ENCODE data around the gene CEP128.

Gene CEP128

DNA sequence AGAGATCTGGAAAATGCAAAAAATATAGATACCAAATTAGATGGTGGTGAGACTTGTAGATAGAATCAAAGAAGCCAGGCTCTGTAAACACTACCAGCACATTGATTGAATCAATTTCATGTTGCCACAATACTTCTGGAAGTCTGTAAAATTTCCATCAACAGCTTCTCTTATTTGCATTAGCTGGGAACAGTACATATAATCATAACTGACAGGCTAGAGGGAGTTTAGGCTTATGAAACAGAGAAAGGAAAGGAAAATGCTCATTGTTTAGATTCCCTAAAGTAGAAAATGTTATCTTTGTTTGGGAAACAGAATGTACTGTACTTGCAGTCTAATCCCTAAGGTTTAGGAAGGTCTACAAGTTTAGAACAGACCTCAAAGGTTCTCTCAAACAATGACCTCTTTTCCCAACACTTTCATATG lies 335.2 kb downstream of the CEP128 start:
- ATAC-seq (ENCODE audit: low read depth) (no peak), DNase-seq (ENCODE audit: low spot score in 2 of 2) (no peak)
- Mint-ChIP-seq H3K9me3 (no peaks in the 10 kb centered on the region), H3K27me3 (no peaks in the 10 kb centered on the region), H3K4me1 (peaks cover 3% of the 10 kb centered on the region), H3K36me3 (no peaks in the 10 kb centered on the region), H3K4me3 (no peak overlapping the region), H3K27ac (no peak overlapping the region)

DNA sequence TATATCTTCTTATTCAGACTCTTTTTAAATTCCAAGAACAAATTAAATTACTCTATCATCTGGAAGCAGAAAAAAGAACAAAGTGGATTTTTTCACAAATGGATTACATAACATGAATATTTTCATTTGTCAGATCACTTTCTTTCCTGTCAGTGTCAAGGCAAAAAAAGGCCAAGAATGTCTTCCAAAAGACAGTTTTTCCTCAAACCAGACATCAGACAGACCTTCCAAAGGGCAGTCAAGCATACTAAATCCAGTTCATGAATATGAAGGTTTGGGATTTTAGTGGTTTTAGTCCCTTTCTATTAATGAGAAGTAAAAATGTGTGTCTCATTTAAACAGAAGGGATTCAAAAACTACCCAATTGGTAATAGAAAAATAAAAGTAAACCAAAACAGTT lies 336.0 kb downstream of the CEP128 start:
- Mint-ChIP-seq H3K9me3 (no peaks in the 10 kb centered on the region), H3K4me1 (peaks cover 3% of the 10 kb centered on the region), H3K27ac (no peak overlapping the region), H3K4me3 (no peak overlapping the region), H3K27me3 (no peaks in the 10 kb centered on the region), H3K36me3 (no peaks in the 10 kb centered on the region)
- no peak for ATAC-seq (ENCODE audit: low read depth)
- DNase-seq (ENCODE audit: low spot score in 2 of 2), result no peak

DNA sequence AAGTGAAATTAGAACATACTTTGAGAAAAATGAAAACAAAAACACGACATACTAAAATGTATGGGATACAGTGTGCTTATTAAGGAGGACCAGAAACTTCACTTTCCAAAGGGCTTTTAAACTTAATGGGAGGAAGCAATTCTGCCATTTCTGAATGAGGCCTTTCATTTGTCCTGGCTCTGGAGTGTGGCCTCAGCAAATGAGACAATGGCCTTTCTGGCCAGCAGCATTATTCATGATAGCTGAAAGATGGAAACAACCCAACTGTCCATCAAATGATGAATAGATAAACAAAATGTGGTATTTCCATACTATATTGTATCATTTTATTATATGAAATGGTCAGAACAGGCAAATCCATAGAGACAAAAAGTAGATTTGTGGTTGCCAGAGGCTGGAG lies 338.6 kb downstream of the CEP128 start:
- no peaks in the 10 kb centered on the region for H3K9me3 Mint-ChIP-seq
- ATAC-seq (ENCODE audit: low read depth) (no peak), DNase-seq (ENCODE audit: low spot score in 2 of 2) (no peak)
- H3K36me3 Mint-ChIP-seq, result no peaks in the 10 kb centered on the region
- no peak overlapping the region for H3K4me3 Mint-ChIP-seq
- no peaks in the 10 kb centered on the region for H3K27me3 Mint-ChIP-seq
- peaks cover 2% of the 10 kb centered on the region for H3K4me1 Mint-ChIP-seq
- H3K27ac Mint-ChIP-seq, result no peak overlapping the region

GRCh38 chr14:80587096-80587724 lies 354.3 kb downstream of the CEP128 start:
- H3K9me3 Mint-ChIP-seq, result peaks cover 3% of the 10 kb centered on the region
- ATAC-seq (ENCODE audit: low read depth) (no peak), DNase-seq (ENCODE audit: low spot score in 2 of 2) (no peak)
- no peak overlapping the region for H3K4me3 Mint-ChIP-seq
- peaks cover 1% of the 10 kb centered on the region for H3K36me3 Mint-ChIP-seq
- no peaks in the 10 kb centered on the region for H3K27me3 Mint-ChIP-seq
- H3K27ac Mint-ChIP-seq, result no peak overlapping the region
- no peaks in the 10 kb centered on the region for H3K4me1 Mint-ChIP-seq

GRCh38 chr14:80586131-80586530 lies 355.4 kb downstream of the CEP128 start:
- no peak overlapping the region for H3K27ac Mint-ChIP-seq
- H3K27me3 Mint-ChIP-seq, result no peaks in the 10 kb centered on the region
- ATAC-seq (ENCODE audit: low read depth) (no peak), DNase-seq (ENCODE audit: low spot score in 2 of 2) (no peak)
- peaks cover 1% of the 10 kb centered on the region for H3K36me3 Mint-ChIP-seq
- H3K4me3 Mint-ChIP-seq, result no peak overlapping the region
- H3K4me1 Mint-ChIP-seq, result no peaks in the 10 kb centered on the region
- H3K9me3 Mint-ChIP-seq, result peaks cover 3% of the 10 kb centered on the region

GRCh38 chr14:80585506-80585835 lies 356.1 kb downstream of the CEP128 start:
- DNase-seq (ENCODE audit: low spot score in 2 of 2), result no peak
- no peak overlapping the region for H3K27ac Mint-ChIP-seq
- H3K36me3 Mint-ChIP-seq, result peaks cover 1% of the 10 kb centered on the region
- H3K4me3 Mint-ChIP-seq, result no peak overlapping the region
- no peaks in the 10 kb centered on the region for H3K4me1 Mint-ChIP-seq
- no peaks in the 10 kb centered on the region for H3K27me3 Mint-ChIP-seq
- peaks cover 3% of the 10 kb centered on the region for H3K9me3 Mint-ChIP-seq
- ATAC-seq (ENCODE audit: low read depth), result no peak

DNA sequence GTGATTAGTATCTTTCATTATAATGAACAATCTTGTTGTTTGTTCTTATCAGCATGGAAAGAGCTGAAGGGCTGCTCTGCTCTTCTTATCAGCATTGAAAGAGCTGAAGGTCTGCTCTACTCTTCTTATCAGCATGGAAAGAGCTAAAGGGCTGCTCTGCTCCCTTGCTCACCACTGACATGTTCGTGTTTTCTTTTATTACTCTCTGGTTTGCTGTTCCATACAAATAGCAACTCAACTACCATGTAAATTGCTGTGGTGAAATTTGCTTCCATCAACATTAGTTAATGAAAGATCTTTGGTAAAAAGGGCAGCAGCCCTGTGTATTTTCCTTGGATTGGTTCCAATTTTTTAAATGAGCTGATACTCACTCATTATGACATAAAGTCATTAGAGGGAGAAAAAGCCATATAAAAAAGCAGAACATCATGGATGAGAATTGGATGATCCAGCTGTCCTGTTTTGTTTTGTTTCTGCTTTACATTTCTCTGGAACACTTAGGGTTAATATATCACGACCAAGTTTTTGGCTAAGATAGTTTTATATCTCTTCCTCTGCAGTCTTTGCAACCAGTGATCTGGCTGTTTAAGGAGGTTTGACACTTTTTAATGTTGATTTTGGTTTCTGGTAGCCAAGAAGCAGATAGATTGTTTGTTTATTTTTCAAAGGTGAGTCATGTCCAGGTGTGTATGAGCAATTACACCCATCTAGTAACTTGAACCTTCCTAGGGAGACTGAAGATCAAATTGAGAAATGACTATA lies 356.6 kb downstream of the CEP128 start:
- Mint-ChIP-seq H3K4me3 (no peak overlapping the region), H3K36me3 (peaks cover 1% of the 10 kb centered on the region), H3K4me1 (no peaks in the 10 kb centered on the region), H3K27ac (no peak overlapping the region), H3K27me3 (no peaks in the 10 kb centered on the region), H3K9me3 (peaks cover 1% of the 10 kb centered on the region)
- no peak for ATAC-seq (ENCODE audit: low read depth)
- no peak for DNase-seq (ENCODE audit: low spot score in 2 of 2)

DNA sequence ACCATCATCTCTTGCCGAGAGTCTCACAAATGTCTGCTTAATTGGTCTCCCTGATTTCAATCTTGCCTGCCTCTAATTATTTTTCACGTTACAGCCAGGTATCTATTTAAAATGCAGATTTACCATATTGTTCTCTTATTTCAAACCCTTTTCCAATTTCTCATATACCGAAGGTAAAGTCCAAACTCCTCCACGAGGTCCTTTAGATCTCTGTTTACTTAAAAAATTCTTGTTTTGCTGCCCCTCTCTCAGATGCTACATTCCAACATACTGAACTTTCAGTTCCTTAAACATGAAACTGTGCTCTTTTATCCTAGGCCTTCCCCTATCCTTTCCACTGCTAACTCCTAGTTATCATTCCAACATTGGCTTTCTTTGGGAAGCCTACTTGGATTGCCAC lies 363.9 kb downstream of the CEP128 start:
- H3K27ac Mint-ChIP-seq, result no peak overlapping the region
- no peak for DNase-seq (ENCODE audit: low spot score in 2 of 2)
- no peak for ATAC-seq (ENCODE audit: low read depth)
- H3K36me3 Mint-ChIP-seq, result no peaks in the 10 kb centered on the region
- H3K9me3 Mint-ChIP-seq, result no peaks in the 10 kb centered on the region
- no peaks in the 10 kb centered on the region for H3K4me1 Mint-ChIP-seq
- no peaks in the 10 kb centered on the region for H3K27me3 Mint-ChIP-seq
- no peak overlapping the region for H3K4me3 Mint-ChIP-seq

DNA sequence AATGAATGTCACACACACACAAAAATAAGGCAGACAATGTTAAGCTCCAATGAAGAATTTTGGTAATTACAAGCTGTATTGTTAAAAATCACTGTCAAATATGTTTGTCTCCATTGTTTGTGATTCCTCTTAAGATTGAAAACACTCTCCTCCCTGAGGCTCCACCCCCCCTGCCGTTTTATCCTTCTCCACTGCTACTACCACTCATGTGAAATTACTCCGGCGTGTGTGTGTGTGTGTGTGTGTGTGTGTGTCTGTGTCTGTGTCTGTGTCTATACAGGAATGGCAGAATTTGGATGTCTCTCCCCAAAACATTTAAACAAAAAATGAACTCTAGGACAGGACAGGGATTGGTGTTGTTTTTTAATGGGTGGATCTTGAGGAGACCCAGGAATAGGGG lies 365.1 kb downstream of the CEP128 start:
- Mint-ChIP-seq H3K9me3 (no peaks in the 10 kb centered on the region), H3K27me3 (no peaks in the 10 kb centered on the region), H3K36me3 (no peaks in the 10 kb centered on the region), H3K27ac (no peak overlapping the region), H3K4me1 (no peaks in the 10 kb centered on the region), H3K4me3 (no peak overlapping the region)
- ATAC-seq (ENCODE audit: low read depth), result no peak
- DNase-seq (ENCODE audit: low spot score in 2 of 2), result no peak

- ATAC-seq (ENCODE audit: low read depth) (no peak), DNase-seq (ENCODE audit: low spot score in 2 of 2) (no peak)
- H3K4me1 Mint-ChIP-seq, result no peaks in the 10 kb centered on the region
- no peaks in the 10 kb centered on the region for H3K36me3 Mint-ChIP-seq
- H3K27me3 Mint-ChIP-seq, result no peaks in the 10 kb centered on the region
- no peak overlapping the region for H3K4me3 Mint-ChIP-seq
- H3K9me3 Mint-ChIP-seq, result no peaks in the 10 kb centered on the region
- H3K27ac Mint-ChIP-seq, result no peak overlapping the region
These were observed 365.8 kb downstream of the CEP128 start for GRCh38 chr14:80575763-80576162.

GRCh38 chr14:80572666-80573065 lies 368.9 kb downstream of the CEP128 start:
- no peaks in the 10 kb centered on the region for H3K27me3 Mint-ChIP-seq
- no peak overlapping the region for H3K27ac Mint-ChIP-seq
- DNase-seq (ENCODE audit: low spot score in 2 of 2) (no peak), ATAC-seq (ENCODE audit: low read depth) (no peak)
- no peak overlapping the region for H3K4me3 Mint-ChIP-seq
- H3K9me3 Mint-ChIP-seq, result no peaks in the 10 kb centered on the region
- H3K36me3 Mint-ChIP-seq, result no peaks in the 10 kb centered on the region
- H3K4me1 Mint-ChIP-seq, result no peaks in the 10 kb centered on the region

DNA sequence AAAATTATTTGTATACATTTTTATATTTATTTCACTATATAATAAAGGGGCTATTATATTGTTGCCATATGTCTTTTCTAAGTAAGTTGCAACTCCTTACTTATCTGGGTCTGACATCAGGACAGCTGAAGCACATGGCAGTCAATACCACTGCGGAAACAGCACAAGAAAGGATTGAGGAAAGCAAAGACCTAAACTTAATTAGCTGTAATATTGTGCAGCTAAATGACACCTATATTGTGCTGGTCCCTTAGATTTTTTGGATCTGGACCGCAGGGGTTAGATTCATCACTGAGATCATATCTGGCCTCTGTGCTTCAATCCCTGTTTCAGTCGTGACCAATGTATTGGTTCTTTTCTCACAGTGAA lies 370.6 kb downstream of the CEP128 start:
- H3K36me3 Mint-ChIP-seq, result no peaks in the 10 kb centered on the region
- no peaks in the 10 kb centered on the region for H3K9me3 Mint-ChIP-seq
- no peaks in the 10 kb centered on the region for H3K4me1 Mint-ChIP-seq
- no peak for ATAC-seq (ENCODE audit: low read depth)
- H3K27ac Mint-ChIP-seq, result no peak overlapping the region
- H3K4me3 Mint-ChIP-seq, result no peak overlapping the region
- DNase-seq (ENCODE audit: low spot score in 2 of 2), result no peak
- H3K27me3 Mint-ChIP-seq, result no peaks in the 10 kb centered on the region

DNA sequence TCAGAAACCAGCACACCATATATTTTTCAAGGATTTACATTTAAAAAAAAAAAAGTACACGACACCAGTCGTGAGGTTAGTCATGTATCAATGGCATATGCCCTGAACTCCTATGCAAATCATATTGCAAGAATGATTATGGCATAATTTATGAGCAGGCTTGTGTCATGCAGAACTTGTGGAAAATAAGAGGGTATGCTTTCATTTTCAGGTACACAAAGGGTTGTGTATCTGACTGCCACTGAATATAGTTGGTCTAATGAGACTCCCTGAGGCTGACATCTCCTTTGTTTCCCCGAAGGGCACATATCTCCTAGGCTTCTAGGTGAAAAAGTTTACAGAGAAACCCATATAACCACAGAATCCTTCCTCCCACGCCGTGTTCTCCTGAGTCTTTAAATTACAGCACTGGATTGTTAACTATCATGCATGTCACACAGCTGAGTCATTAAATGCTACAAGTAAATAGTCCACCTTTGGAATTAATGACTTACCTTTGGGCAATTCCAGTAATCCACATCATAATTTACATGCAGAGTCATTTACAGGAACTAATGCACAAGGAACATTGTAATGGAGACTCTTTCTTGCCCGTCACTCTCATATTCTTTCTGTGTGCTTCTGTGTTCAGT lies 373.5 kb downstream of the CEP128 start:
- Mint-ChIP-seq H3K4me3 (no peak overlapping the region), H3K27me3 (no peaks in the 10 kb centered on the region)
- no peak for ATAC-seq (ENCODE audit: low read depth)

GRCh38 chr14:80565001-80565400 lies 376.5 kb downstream of the CEP128 start:
- H3K36me3 Mint-ChIP-seq, result no peaks in the 10 kb centered on the region
- H3K9me3 Mint-ChIP-seq, result no peaks in the 10 kb centered on the region
- H3K4me3 Mint-ChIP-seq, result no peak overlapping the region
- H3K27me3 Mint-ChIP-seq, result no peaks in the 10 kb centered on the region
- no peak overlapping the region for H3K27ac Mint-ChIP-seq
- DNase-seq (ENCODE audit: low spot score in 2 of 2) (no peak), ATAC-seq (ENCODE audit: low read depth) (no peak)
- no peaks in the 10 kb centered on the region for H3K4me1 Mint-ChIP-seq

More for the DNA sequence above, 373.5 kb downstream of the CEP128 start:
- Mint-ChIP-seq H3K4me1 (no peaks in the 10 kb centered on the region), H3K36me3 (no peaks in the 10 kb centered on the region), H3K9me3 (no peaks in the 10 kb centered on the region), H3K27ac (no peak overlapping the region)
- no peak for DNase-seq (ENCODE audit: low spot score in 2 of 2)

DNA sequence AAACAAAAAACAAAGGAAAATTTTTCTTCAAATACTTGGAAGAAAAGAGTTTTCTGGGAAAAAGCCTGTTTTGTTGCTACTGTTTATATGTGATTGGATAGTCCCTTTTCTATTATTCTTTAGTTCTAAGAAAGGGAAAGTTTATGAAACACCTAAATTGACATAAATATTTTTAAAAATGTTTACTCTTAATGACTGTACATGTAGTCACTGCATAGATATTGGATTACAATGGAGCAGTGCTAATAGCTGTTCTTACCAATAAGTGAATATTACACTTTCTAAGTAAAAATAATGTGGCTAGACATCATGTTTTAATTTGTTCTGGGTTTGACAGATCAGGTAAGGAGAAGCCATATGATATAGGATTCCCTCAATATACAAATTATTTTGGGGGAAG lies 377.5 kb downstream of the CEP128 start:
- Mint-ChIP-seq H3K9me3 (no peaks in the 10 kb centered on the region), H3K4me1 (no peaks in the 10 kb centered on the region), H3K27ac (no peak overlapping the region)

More for the DNA sequence above, 377.5 kb downstream of the CEP128 start:
- no peak for ATAC-seq (ENCODE audit: low read depth)
- H3K36me3 Mint-ChIP-seq, result no peaks in the 10 kb centered on the region
- no peak overlapping the region for H3K4me3 Mint-ChIP-seq
- no peak for DNase-seq (ENCODE audit: low spot score in 2 of 2)
- no peaks in the 10 kb centered on the region for H3K27me3 Mint-ChIP-seq

Measured in memory B cell (primary cell).